ENCODE results near the gene DHX38. TPM values are rescaled to one million over a fixed set of nuclear protein-coding genes. Genes with fewer than 3 reads are reported as not detected.

DHX38 gene
- total RNA-seq, 4 donors from 2014 or later, result 26.9 to 75.3 (median 53.8) TPM

- H3K27me3 ChIP-seq, result peaks cover 0 to 2% (median 0%) of the 10 kb centered on the region in 3 donors
- in situ Hi-C loops (cut with MboI; ENCODE audit: low sequenced_read_pairs in 4 of 4) (no loop called here), intact Hi-C loops (cut with DNase I; ENCODE audit: low total_unique reads) (no loop called here)
- H3K9me3 ChIP-seq, result no peaks in the 10 kb centered on the region
- no peak overlapping the region for H3K27ac ChIP-seq
- TF ChIP-seq POLR2A (IDR thresholded peaks at IDR 0.05) (no peak), CTCF (IDR thresholded peaks at IDR 0.05 in 4 of 5, conservative IDR thresholded peaks at IDR 0.05 in 1 of 5) (no peak)
- H3K36me3 ChIP-seq, result no peaks in the 10 kb centered on the region
- DNase-seq (no peak), ATAC-seq (no peak)
- no peak overlapping the region for H3K4me3 ChIP-seq
- no peaks in the 10 kb centered on the region for H3K4me1 ChIP-seq
Observed at GRCh38 chr16:72138064-72138572, 44.5 kb downstream of the DHX38 start.

- no peak for TF ChIP-seq POLR2A (IDR thresholded peaks at IDR 0.05)
- no peak for TF ChIP-seq CTCF (IDR thresholded peaks at IDR 0.05 in 4 of 5, conservative IDR thresholded peaks at IDR 0.05 in 1 of 5)
- H3K9me3 ChIP-seq, result no peaks in the 10 kb centered on the region
- intact Hi-C loops (cut with DNase I; ENCODE audit: low total_unique reads), result no loop called here
- no peak overlapping the region for H3K27ac ChIP-seq
- no peak for DNase-seq
- in situ Hi-C loops (cut with MboI; ENCODE audit: low sequenced_read_pairs in 4 of 4), result no loop called here
- no peak overlapping the region for H3K4me3 ChIP-seq
- peaks cover 0 to 2% (median 0%) of the 10 kb centered on the region in 3 donors for H3K27me3 ChIP-seq
- H3K36me3 ChIP-seq, result no peaks in the 10 kb centered on the region
- ATAC-seq, result no peak
- H3K4me1 ChIP-seq, result no peaks in the 10 kb centered on the region
Observed at GRCh38 chr16:72139908-72140307, 46.3 kb downstream of the DHX38 start.

- intact Hi-C loops (cut with DNase I; ENCODE audit: low total_unique reads), result no loop called here
- no peaks in the 10 kb centered on the region for H3K36me3 ChIP-seq
- in situ Hi-C loops (cut with MboI; ENCODE audit: low sequenced_read_pairs in 4 of 4), result no loop called here
- no peak overlapping the region for H3K27ac ChIP-seq
- H3K4me1 ChIP-seq, result no peaks in the 10 kb centered on the region
- no peaks in the 10 kb centered on the region for H3K9me3 ChIP-seq
- H3K27me3 ChIP-seq, result peaks cover 0 to 2% (median 0%) of the 10 kb centered on the region in 3 donors
- no peak for TF ChIP-seq CTCF (IDR thresholded peaks at IDR 0.05 in 4 of 5, conservative IDR thresholded peaks at IDR 0.05 in 1 of 5)
- TF ChIP-seq POLR2A (IDR thresholded peaks at IDR 0.05), result no peak
- DNase-seq, result no peak
- no peak for ATAC-seq
- no peak overlapping the region for H3K4me3 ChIP-seq
Observed at GRCh38 chr16:72142476-72142875, 48.8 kb downstream of the DHX38 start.

- H3K4me1 ChIP-seq, result no peaks in the 10 kb centered on the region
- DNase-seq (no peak), ATAC-seq (no peak)
- H3K4me3 ChIP-seq, result no peak overlapping the region
- in situ Hi-C loops (cut with MboI; ENCODE audit: low sequenced_read_pairs in 4 of 4) (no loop called here), intact Hi-C loops (cut with DNase I; ENCODE audit: low total_unique reads) (no loop called here)
- H3K36me3 ChIP-seq, result no peaks in the 10 kb centered on the region
- H3K27me3 ChIP-seq, result no peaks in the 10 kb centered on the region
- no peak for TF ChIP-seq CTCF (IDR thresholded peaks at IDR 0.05 in 4 of 5, conservative IDR thresholded peaks at IDR 0.05 in 1 of 5)
- no peak for TF ChIP-seq POLR2A (IDR thresholded peaks at IDR 0.05)
- H3K9me3 ChIP-seq, result no peaks in the 10 kb centered on the region
- no peak overlapping the region for H3K27ac ChIP-seq
Observed at GRCh38 chr16:72149676-72150464, 56.2 kb downstream of the DHX38 start.
